HK-2 (cell line): ENCODE results near the gene MGAT2.
"Not testable (repeated sequence)": the region's sequence is repeated elsewhere in the genome, so short reads cannot be mapped to it uniquely, and the experiment has no call there.

Experiments used
- DNase-seq: peaks from one replicate; pipeline ENCODE4 v3.0.0-alpha.2; 2018; ENCODE audit not compliant: unreplicated experiment

The MGAT2 gene

GRCh38 chr14:49654511-49654910 lies 33.9 kb downstream of the MGAT2 start:
- no peak for DNase-seq

GRCh38 chr14:49657500-49657899 lies 36.9 kb downstream of the MGAT2 start:
- not testable (repeated sequence) for DNase-seq

GRCh38 chr14:49659526-49660455 lies 39.2 kb downstream of the MGAT2 start:
- DNase-seq = no peak

- no peak for DNase-seq
Measured at GRCh38 chr14:49670475-49670874, 49.9 kb downstream of the MGAT2 start.
